Activated T-cell treated with anti-CD3 and anti-CD28 coated beads for 24 hours (primary cell): Measurements from ENCODE around the gene BCL2L13.
"Not testable (repeated sequence)": the region's sequence is repeated elsewhere in the genome, so short reads cannot be mapped to it uniquely, and the experiment has no call there.

Source experiments
- DNase-seq: peaks from one replicate; pipeline ENCODE4 v3.0.0-alpha.2; 2020; ENCODE audit warnings: low read depth

BCL2L13 gene

GRCh38 chr22:17761138-17761488 is 122.6 kb downstream of the BCL2L13 start:
- DNase-seq: no peak

DNA sequence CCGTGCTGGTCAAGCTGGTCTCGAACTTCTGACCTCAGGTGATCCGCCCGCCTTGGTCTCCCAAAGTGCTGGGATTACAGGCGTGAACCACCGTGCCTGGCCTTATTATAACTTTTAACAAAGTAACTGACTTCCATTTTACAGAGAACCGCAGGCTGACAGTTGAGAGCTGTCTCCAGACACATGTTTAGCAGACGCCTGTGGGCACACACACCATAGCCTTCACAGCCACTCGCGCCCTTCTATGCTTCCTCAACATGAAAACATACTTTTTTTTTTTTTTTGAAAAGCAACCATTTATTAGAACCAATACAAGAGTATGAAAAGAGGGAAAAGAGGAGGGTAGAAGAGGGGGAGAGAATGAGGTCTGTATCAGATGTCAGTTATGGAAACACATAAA is 124.9 kb downstream of the BCL2L13 start:
- not testable (repeated sequence) for DNase-seq

GRCh38 chr22:17764036-17764435 is 125.5 kb downstream of the BCL2L13 start:
- DNase-seq: no peak

DNA sequence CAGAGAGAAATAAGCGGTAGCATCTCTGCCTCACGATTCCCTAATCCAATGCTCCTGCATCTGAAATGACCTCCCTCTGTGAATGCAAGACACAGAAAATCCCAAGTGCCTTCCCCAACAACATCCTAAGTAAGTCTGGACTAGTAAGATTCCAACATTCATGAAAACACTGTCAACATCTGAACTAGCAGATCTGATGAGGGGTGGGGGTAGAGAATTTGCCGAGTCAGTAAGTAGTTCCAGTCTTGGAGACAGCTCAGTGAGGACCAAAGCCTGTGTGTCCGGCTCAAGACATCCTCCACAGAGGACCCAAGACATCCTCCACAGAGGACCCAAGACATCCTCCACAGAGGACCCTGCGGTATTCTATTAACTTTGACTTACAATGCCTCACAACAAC is 126.3 kb downstream of the BCL2L13 start:
- DNase-seq: not testable (repeated sequence)

DNA sequence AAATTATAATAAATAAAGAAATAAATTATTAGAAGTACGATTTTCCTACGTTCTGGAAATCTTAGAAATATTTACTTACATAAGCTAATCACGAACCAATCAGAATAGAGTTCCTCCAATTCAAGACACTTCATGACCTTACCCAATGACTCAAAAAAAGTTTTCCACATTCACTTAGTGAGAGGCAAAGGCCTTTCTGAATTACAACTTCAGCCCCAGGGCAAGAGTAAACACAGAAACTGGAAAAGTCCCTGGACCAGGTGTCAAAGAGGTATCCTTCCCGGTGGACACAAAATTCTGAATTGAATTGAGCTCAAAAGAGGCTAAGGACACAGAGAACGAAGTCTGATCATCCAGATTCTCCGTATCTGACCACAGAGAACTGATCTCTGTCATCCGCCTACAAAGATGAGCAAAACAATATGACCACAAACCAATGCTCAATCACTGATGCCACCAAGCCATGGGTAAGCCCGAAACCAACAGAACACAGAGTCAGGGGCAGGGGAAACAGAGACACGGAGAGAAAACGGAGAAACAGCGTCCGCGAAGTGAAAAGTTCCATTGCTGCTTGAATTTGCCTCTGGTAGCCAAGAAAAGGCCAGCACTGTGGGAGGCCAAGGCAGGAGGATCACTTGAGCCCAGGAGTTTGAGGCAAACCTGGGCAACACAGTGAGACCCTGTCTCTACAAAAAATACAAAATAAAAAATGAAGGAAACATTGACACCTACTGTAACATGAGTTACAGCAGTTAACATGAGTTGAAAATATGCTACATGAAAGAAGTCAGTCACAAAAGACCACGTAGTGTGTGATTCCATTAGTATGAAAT is 128.9 kb downstream of the BCL2L13 start:
- peak; percentile 49 for DNase-seq

GRCh38 chr22:17769013-17769715 is 130.6 kb downstream of the BCL2L13 start:
- DNase-seq: no peak

DNA sequence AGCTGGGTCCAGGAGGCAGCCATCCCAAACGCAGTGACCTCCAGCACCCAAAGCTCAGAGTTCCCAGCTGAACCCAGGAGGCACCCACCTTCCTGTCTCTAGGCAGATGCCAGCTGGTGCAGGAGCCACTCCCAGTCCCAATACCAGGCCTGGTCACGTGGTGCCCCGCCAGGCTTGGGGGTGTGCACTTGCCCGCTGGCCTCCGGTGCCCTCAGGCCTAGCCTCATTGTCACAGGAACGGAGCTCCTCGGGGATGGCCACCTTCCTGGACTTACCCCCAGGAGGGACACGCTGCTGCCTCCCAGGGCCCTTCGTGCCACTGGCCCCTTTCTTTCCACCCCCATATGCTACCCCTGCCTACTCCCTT is 131.1 kb downstream of the BCL2L13 start:
- no peak for DNase-seq

DNA sequence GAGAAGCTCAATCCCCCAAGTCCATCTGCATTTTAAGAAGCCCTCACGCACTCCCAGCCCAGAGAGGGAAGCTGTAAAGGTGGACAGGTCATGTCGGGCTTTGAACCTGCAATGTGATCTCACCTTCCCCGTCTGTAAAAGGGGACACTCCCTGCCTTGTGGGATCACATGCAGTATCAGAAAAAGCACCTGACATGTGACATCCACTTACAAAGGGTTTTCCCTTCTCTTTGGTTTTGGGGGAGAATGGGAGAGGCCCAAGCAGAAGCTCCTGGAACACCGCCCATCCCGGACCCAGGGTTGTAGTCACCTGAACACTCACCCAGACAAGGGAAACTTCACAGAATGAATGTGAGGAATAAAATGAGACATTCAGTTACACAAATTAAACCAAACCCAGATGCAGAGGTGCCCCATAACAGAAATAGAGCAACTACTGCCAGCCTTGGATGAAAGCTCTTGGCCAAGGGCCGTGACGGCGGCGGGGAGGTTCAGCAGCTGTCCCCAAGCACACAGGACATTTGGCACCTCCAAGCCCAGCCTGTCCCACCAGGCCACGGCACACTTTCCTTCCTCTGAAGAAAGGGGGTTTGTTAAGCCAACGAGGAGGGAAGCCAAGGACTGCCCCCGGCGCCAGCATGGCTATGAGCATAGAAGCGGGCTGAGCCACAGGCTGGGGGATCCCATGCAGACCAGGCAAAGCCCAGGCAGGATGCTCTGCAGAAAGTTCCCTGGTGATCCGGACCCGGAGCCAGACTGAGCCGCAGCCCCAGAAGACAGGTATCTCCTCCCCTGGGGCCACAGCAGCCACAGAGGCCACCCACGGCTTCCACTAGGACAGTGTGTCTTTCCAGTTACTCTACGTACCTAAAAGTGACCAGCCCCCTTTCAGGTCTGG is 131.9 kb downstream of the BCL2L13 start:
- DNase-seq: no peak

- DNase-seq: no peak
Observed at GRCh38 chr22:17772249-17772957, 133.8 kb downstream of the BCL2L13 start.

DNA sequence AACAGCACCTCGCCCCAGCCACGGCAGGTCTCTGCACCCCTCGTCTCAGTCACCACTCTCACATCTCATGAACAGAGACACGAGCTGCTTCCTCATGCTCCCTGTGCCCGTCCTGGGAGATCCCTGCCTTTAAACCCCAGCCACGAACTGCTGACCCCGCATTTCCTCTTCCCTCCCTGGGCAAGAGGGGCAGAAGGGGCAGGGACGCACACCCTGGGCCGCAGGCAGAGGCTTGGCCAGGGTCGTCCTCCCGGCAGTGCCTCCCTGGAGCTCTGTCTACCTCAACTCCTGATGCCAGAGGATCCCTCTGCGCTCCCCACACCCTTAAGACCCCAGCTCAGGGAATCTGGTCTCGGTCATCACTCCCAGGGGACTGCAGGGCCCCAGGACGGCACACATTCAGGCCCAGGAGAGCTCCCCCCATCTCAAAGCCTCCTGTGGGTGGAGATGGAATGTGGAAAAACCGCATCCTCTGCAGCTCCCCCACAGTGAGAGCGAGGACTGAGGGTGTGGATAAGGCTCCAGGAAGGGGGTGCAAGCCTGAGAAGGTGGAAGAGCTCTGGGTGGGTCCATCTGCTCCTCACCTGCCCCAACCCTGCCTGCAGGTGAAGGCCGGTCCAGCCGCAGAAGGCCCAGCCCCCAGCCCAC is 134.5 kb downstream of the BCL2L13 start:
- no peak for DNase-seq

DNA sequence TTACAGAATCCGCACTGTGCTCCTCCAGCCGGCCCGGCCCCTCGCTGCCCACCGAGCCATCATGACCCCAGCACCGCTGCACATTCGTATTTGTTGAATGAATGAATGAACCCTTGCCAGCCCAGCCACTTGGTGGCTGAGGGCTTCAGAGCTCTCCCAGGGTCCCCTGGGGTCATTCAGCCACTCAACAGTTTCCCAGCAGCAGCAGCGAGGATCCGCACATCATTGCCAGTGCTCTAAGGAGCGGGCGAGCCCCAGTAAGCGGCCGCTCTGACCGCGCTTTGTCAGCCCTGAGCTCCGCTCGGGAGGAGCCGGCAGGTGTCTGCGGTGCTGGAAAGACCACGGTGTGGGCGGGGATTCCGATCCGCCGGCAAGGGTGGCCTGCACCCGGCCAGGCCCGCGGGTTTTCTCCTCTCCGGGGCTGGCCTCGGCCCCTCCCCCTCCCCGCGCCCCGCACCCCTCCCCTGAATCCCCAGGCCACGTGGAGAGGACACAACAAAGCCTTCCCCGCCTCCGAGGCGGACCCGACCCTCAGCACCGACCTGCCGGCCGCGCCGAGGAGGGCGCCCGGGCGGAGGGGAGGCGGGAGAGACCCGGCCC is 135.1 kb downstream of the BCL2L13 start:
- peak; percentile 43 for DNase-seq

DNA sequence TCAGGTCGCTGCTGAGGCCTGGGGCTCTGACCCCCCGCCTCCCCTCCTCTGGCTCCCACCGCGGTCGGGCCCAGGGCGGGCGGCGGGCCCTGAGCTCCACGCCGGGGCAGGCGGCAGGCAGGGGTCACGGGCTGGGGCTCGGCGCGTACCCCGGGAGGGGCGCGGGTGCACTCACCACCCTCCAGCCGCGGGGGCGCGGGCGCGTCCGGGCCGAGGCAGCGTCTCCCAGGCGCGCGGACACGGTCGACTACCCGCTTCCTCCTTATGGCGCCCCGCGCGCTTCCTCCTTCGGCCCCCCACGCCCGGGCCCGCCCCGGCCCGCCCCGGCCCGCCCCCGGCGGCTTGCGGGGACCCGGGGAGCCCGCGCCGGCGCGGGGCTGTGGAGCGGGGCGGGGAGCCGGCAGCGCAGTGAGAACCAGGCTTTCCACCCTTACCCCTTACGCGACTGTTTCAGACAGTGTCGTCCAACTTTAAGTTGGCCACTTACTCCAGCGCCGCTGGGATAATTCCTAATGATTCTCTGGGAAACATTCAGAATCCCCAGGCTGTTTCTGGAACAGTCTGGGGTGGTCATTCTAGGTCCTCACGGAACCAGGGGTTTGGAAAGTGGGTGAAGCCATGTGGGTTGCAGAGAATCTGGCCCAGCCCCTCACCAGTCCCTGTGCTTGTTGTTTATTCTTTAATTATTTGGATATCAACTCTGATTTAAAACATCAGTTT is 135.8 kb downstream of the BCL2L13 start, which contains the start of gene BID:
TSS of gene BID (minus strand) at position 264 of the 720 bp plus-strand sequence. CDS start 24,353 bp downstream, outside the sequence.
- no peak for DNase-seq

- DNase-seq: no peak
Observed at GRCh38 chr22:17774926-17775685, 136.5 kb downstream of the BCL2L13 start.

GRCh38 chr22:17775781-17776465 is 137.4 kb downstream of the BCL2L13 start:
- no peak for DNase-seq

GRCh38 chr22:17777005-17777716 is 138.6 kb downstream of the BCL2L13 start:
- DNase-seq: peak; percentile 60

DNA sequence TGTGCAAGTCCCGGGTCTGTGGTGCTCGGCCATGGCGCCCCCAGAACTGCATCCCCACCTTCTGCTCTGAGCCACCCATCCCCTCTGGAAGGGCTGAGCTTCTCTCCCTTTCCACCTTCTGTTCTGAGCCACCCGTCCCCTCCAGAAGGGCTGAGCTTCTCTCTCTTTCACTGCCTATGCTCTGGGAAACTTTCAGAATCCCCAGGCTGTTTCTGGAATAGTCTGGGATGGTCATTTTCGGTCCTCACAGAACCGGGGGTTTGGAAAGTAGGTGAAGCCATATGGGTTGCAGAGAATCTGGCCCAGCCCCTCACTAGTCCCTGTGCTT is 139.1 kb downstream of the BCL2L13 start:
- no peak for DNase-seq

DNA sequence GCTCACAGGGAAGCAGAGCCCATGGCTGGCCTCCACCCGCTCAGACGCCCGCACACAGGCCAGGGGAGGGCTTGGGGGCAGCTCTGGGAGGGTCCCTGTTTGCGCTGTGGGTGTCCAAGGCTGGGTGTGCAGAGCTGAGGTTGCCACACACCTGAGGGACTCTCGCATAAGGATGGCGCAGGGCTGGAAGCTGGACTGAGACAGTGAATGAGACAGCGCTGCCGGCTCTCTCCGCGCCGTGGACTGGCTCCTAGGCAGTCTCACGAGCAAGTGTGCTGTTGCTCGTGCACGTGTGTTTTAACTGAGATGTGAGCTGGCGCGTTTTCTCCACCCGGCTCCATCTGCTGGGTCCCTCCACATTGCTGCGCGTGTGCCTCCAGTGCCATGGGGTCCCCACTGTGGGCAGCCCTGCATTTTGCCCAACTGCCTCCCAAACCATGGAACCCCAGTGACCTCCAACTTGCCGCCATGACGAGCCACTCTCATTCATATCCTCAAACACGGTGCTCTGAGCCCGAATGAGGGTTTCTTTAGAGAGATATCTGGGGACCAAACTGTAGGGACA is 139.9 kb downstream of the BCL2L13 start:
- no peak for DNase-seq
